Gastroesophageal sphincter (tissue), 4 donors: ENCODE results near the gene HADHB. TPM values are rescaled to one million over a fixed set of nuclear protein-coding genes. Genes with fewer than 3 reads are reported as not detected.

Experiments
- ATAC-seq: fragments of 150-250 bp; one replicate; pipeline ENCODE4 v1.9.1; 2016; ENCODE audit warnings: mild to moderate bottlenecking, moderate library complexity
- H3K27ac ChIP-seq, 4 donors: fragments of 200-600 bp; sonication (generic) in 3 of 4; 1 replicate in 3 of 4; 2 replicates in 1 of 4; pipeline ENCODE4 v1.5.1; 2016 to 2019
- H3K27me3 ChIP-seq: fragments of 200-600 bp; sonication (generic); one replicate; pipeline ENCODE4 v1.5.1; 2019
- H3K36me3 ChIP-seq, 2 donors: fragments of 200-600 bp; sonication (generic); one replicate each; pipeline ENCODE4 v1.5.1; 2019; ENCODE audit warnings: control low read depth in 1 of 2
- H3K4me1 ChIP-seq, 3 donors: fragments of 200-600 bp; sonication (generic); 1 replicate in 2 of 3; 2 replicates in 1 of 3; pipeline ENCODE4 v1.5.1; 2016 to 2019; ENCODE audit warnings: control low read depth in 2 of 3
- H3K4me3 ChIP-seq, 2 donors: fragments of 200-600 bp; sonication (generic); one replicate each; pipeline ENCODE4 v1.5.1; 2019; ENCODE audit warnings: mild to moderate bottlenecking in 1 of 2, moderate library complexity in 1 of 2
- H3K9me3 ChIP-seq, 3 donors: fragments of 200-600 bp; sonication (generic); one replicate each; pipeline ENCODE4 v1.5.1; 2017 to 2019; ENCODE audit warnings: control low read depth in 2 of 3
- CTCF ChIP-seq, 4 experiments: fragments of 200-600 bp in 2 of 4; fragments of 450-650 bp in 2 of 4; sonication (generic) in 1 of 4; IDR thresholded peaks; one replicate each; pipeline ENCODE4 v1.5.1; 2017 to 2019; ENCODE audit warnings: antibody characterized with exemption in 4 of 4, mild to moderate bottlenecking in 2 of 4, moderate library complexity in 2 of 4
- EP300 ChIP-seq: sonication (generic); formaldehyde crosslinking; IDR thresholded peaks from one replicate; pipeline ENCODE4 v1.6.1; 2017; ENCODE audit warnings: antibody characterized with exemption, mild to moderate bottlenecking
- POLR2A ChIP-seq, 2 donors: fragments of 450-650 bp; IDR thresholded peaks; one replicate each; pipeline ENCODE4 v1.6.1; 2017; ENCODE audit warnings: antibody characterized with exemption in 2 of 2, mild to moderate bottlenecking in 2 of 2, moderate library complexity in 1 of 2
- POLR2AphosphoS5 ChIP-seq: sonication (generic); formaldehyde crosslinking; IDR thresholded peaks from one replicate; pipeline ENCODE4 v1.6.1; 2017; ENCODE audit warnings: antibody characterized with exemption
- WGBS, 2 donors: methylation state at CpG; one replicate each; pipeline ENCODE4 v1.1.5; 2018; ENCODE audit warnings: low coverage in 1 of 2; 5-methylcytosine and 5-hydroxymethylcytosine counted together
- total RNA-seq, 4 donors: library from RNA; depleted of rRNA; stranded (reverse); fragments of >200 nt; gene quantifications; one replicate each; pipeline ENCODE4 v1.1.0, GENCODE V29; 2016

The HADHB gene
- total RNA-seq, 4 donors from 2014 or later, result 127 to 358 (median 218) TPM

GRCh38 chr2:26238311-26238958 lies 6.3 kb upstream of the HADHB start:
- TF ChIP-seq EP300 (no peak), POLR2A (IDR thresholded peaks at IDR 0.05) (no peak), POLR2AphosphoS5 (no peak), CTCF (IDR thresholded peaks at IDR 0.05) (no peak)
- H3K27me3 ChIP-seq, result no peaks in the 10 kb centered on the region
- no peak overlapping the region for H3K4me3 ChIP-seq
- no peaks in the 10 kb centered on the region for H3K9me3 ChIP-seq
- peaks cover 4 to 58% (median 23%) of the 10 kb centered on the region in 3 donors for H3K4me1 ChIP-seq
- peak overlapping the region in 1 of 4 donors; percentile 22 for H3K27ac ChIP-seq
- no peak for ATAC-seq
- 82 to 91% methylated on average over 4 of the region's 4 CpGs for WGBS, 2 donors
- H3K36me3 ChIP-seq, result peaks cover 0 to 55% of the 10 kb centered on the region in 2 donors

GRCh38 chr2:26241928-26242436 lies 2.8 kb upstream of the HADHB start:
- H3K9me3 ChIP-seq, result no peaks in the 10 kb centered on the region
- H3K4me1 ChIP-seq, result peaks cover 4 to 78% (median 29%) of the 10 kb centered on the region in 3 donors
- no peak for TF ChIP-seq POLR2A (IDR thresholded peaks at IDR 0.05)
- no peak for TF ChIP-seq CTCF (IDR thresholded peaks at IDR 0.05)
- TF ChIP-seq POLR2AphosphoS5, result no peak
- TF ChIP-seq EP300, result no peak
- peaks cover 0 to 20% of the 10 kb centered on the region in 2 donors for H3K36me3 ChIP-seq
- no peak overlapping the region for H3K4me3 ChIP-seq
- 67 to 72% methylated on average over 3 to 4 of the region's 6 CpGs for WGBS, 2 donors
- H3K27ac ChIP-seq, result no peak overlapping the region
- ATAC-seq, result no peak
- no peaks in the 10 kb centered on the region for H3K27me3 ChIP-seq

GRCh38 chr2:26243470-26244308 lies 1.1 kb upstream of the HADHB start:
- no peaks in the 10 kb centered on the region for H3K9me3 ChIP-seq
- H3K27me3 ChIP-seq, result no peaks in the 10 kb centered on the region
- peak overlapping the region; percentile 89 to 99 (median 96) for H3K27ac ChIP-seq
- peaks cover 0 to 3% of the 10 kb centered on the region in 2 donors for H3K36me3 ChIP-seq
- WGBS, 2 donors, result 0% methylated on average over 9 to 21 of the region's 22 CpGs
- H3K4me3 ChIP-seq, result peak overlapping the region; percentile 65 to 93
- H3K4me1 ChIP-seq, result peaks cover 0 to 85% (median 30%) of the 10 kb centered on the region in 3 donors
- TF ChIP-seq CTCF (IDR thresholded peaks at IDR 0.05), result no peak
- TF ChIP-seq POLR2AphosphoS5, result no peak
- no peak for TF ChIP-seq POLR2A (IDR thresholded peaks at IDR 0.05)
- no peak for TF ChIP-seq EP300
- no peak for ATAC-seq

- H3K36me3 ChIP-seq, result no peaks in the 10 kb centered on the region
- TF ChIP-seq POLR2AphosphoS5 (no peak), CTCF (IDR thresholded peaks at IDR 0.05) (no peak), EP300 (no peak), POLR2A (IDR thresholded peaks at IDR 0.05) (no peak)
- H3K4me3 ChIP-seq, result peak overlapping the region; percentile 65 to 93
- H3K4me1 ChIP-seq, result peaks cover 0 to 83% (median 25%) of the 10 kb centered on the region in 3 donors
- WGBS, 2 donors, result 0% methylated on average over 3 to 15 of the region's 21 CpGs
- peak; percentile 36 for ATAC-seq
- peak overlapping the region; percentile 89 to 99 (median 96) for H3K27ac ChIP-seq
- H3K9me3 ChIP-seq, result no peaks in the 10 kb centered on the region
- H3K27me3 ChIP-seq, result no peaks in the 10 kb centered on the region
These were observed 543 bp downstream of the HADHB start for GRCh38 chr2:26245231-26245732.
